Kidney (tissue), 14 donors: Measurements from ENCODE around the gene BRINP3. TPM values are rescaled to one million over a fixed set of nuclear protein-coding genes. Genes with fewer than 3 reads are reported as not detected.

Experiments
- DNase-seq, 5 donors: peaks; one replicate each; pipeline ENCODE4 v3.0.0-alpha.2; 2013 to 2020
- FAIRE-seq: peaks from 2 replicates; lab custom pipeline; 2012; peaks lifted over from hg19 to GRCh38; lab: Jason Lieb, UNC
- H3K27ac ChIP-seq, 2 donors: one replicate each; pipeline ENCODE4 v1.7.0; 2013; ENCODE audit warnings: low read depth in 2 of 2, low read length in 2 of 2, inconsistent platforms in 1 of 2
- H3K27me3 ChIP-seq: one replicate; pipeline ENCODE4 v1.7.1; 2013; ENCODE audit warnings: low read length, inconsistent platforms; ENCODE audit not compliant: control insufficient read depth, insufficient read depth
- H3K36me3 ChIP-seq, 3 donors: one replicate each; pipeline versions ENCODE4 v1.7.0 to v1.7.1; 2013; ENCODE audit warnings: low read length in 3 of 3, control low read depth in 1 of 3, inconsistent platforms in 1 of 3; ENCODE audit not compliant: insufficient read depth in 3 of 3, control insufficient read depth in 2 of 3
- H3K4me1 ChIP-seq, 3 donors: one replicate each; pipeline versions ENCODE4 v1.7.0 to v1.7.1; 2013; ENCODE audit warnings: low read length in 3 of 3, inconsistent platforms in 1 of 3, low read depth in 1 of 3; ENCODE audit not compliant: control insufficient read depth in 2 of 3, insufficient read depth in 2 of 3
- H3K4me3 ChIP-seq, 3 donors: one replicate each; pipeline versions ENCODE4 v1.7.0 to v1.8.1; 2013; ENCODE audit warnings: low read length in 3 of 3, control low read depth in 1 of 3, inconsistent platforms in 1 of 3
- H3K9ac ChIP-seq, 3 donors: one replicate each; pipeline versions ENCODE4 v1.7.0 to v1.7.1; 2013; ENCODE audit warnings: low read length in 3 of 3, control low read depth in 1 of 3, inconsistent platforms in 1 of 3
- H3K9me3 ChIP-seq, 3 donors: one replicate each; pipeline versions ENCODE4 v1.7.0 to v1.7.1; 2013; ENCODE audit warnings: low read length in 3 of 3, control low read depth in 1 of 3, inconsistent platforms in 1 of 3; ENCODE audit not compliant: control insufficient read depth in 2 of 3, insufficient read depth in 1 of 3
- CTCF ChIP-seq: IDR thresholded peaks from 3 replicates; pipeline ENCODE4 v1.5.1; 2012; ENCODE audit warnings: mild to moderate bottlenecking, moderate library complexity, borderline replicate concordance; ENCODE audit not compliant: insufficient read depth; ENCODE audit errors: extremely low read depth
- intact Hi-C: fragments of 100-400 bp; cut with DNase I; formaldehyde crosslinking; loops from one replicate; pipeline ENCODE4 v1.11.1; 2022
- polyA plus RNA-seq: library from polyadenylated mRNA; stranded (reverse); fragments of 350-450 nt; fragmentation: Illumina TruSeq; extraction: RNeasy Lipid Tissue Mini Kit (QIAGEN cat#74804); gene quantifications from one replicate; pipeline ENCODE4 v1.2.3, GENCODE V29; 2014; ENCODE audit warnings: low read depth, low replicate concordance; ENCODE audit not compliant: insufficient read depth
- total RNA-seq: library from RNA; stranded (reverse); fragmentation: NEBNext Ultra II Directional; extraction: Animal tissue kit (Norgen Biotek cat#: 25700); gene quantifications from one replicate; pipeline ENCODE4 v1.2.1, GENCODE V29; 2021
- donor health status: control.
- donor health status: control.
- donor health status: control.
- donor health status: control.
- donor health status: control.
- donor health status: DM: yes; HTN: yes; CAD: no.
- donor health status: Normal renal cell carcinoma (clear cell type).

The BRINP3 gene
- total and polyA plus RNA-seq, 2 donors from 2014 or later: 1.4 to 1.8 TPM

GRCh38 chr1:190168116-190168892, 309.4 kb downstream of the BRINP3 start:
- no peak overlapping the region for H3K9ac ChIP-seq
- no peak overlapping the region for H3K4me3 ChIP-seq
- no peak overlapping the region for H3K27ac ChIP-seq
- FAIRE-seq (no peak), DNase-seq (no peak)
- no peak for TF ChIP-seq CTCF
- no peaks in the 10 kb centered on the region for H3K27me3 ChIP-seq
- H3K36me3 ChIP-seq: no peaks in the 10 kb centered on the region
- H3K4me1 ChIP-seq: no peaks in the 10 kb centered on the region
- intact Hi-C loops: no loop called here
- H3K9me3 ChIP-seq: no peaks in the 10 kb centered on the region

- intact Hi-C loops: no loop called here
- Histone ChIP-seq H3K27me3 (no peaks in the 10 kb centered on the region), H3K4me1 (no peaks in the 10 kb centered on the region), H3K9me3 (no peaks in the 10 kb centered on the region), H3K27ac (no peak overlapping the region), H3K4me3 (no peak overlapping the region), H3K36me3 (no peaks in the 10 kb centered on the region), H3K9ac (no peak overlapping the region)
- no peak for TF ChIP-seq CTCF
- DNase-seq: no peak
- no peak for FAIRE-seq
Observed at GRCh38 chr1:190159146-190159545, 318.5 kb downstream of the BRINP3 start.

- Histone ChIP-seq H3K27me3 (no peaks in the 10 kb centered on the region), H3K4me3 (no peak overlapping the region), H3K9me3 (no peaks in the 10 kb centered on the region), H3K36me3 (no peaks in the 10 kb centered on the region), H3K9ac (no peak overlapping the region), H3K27ac (no peak overlapping the region), H3K4me1 (no peaks in the 10 kb centered on the region)
- DNase-seq: no peak
- intact Hi-C loops: no loop called here
- no peak for TF ChIP-seq CTCF
- no peak for FAIRE-seq
Observed at GRCh38 chr1:190154744-190155143, 322.9 kb downstream of the BRINP3 start.
